Astrocyte of the hippocampus (primary cell): ENCODE results near the gene F13A1.

Source experiments
- DNase-seq: peaks from one replicate; pipeline ENCODE4 v3.0.0; 2011; ENCODE audit warnings: low read depth, low spot score

The F13A1 gene

GRCh38 chr6:6195080-6195479 is 125.4 kb downstream of the F13A1 start:
- DNase-seq: no peak

GRCh38 chr6:6193221-6193745 is 127.2 kb downstream of the F13A1 start:
- DNase-seq: no peak

GRCh38 chr6:6191909-6192308 is 128.6 kb downstream of the F13A1 start:
- no peak for DNase-seq

- DNase-seq: no peak
Measured at GRCh38 chr6:6191476-6191875, 129.0 kb downstream of the F13A1 start.

GRCh38 chr6:6180684-6181083 is 139.8 kb downstream of the F13A1 start:
- DNase-seq: no peak

- no peak for DNase-seq
Measured at GRCh38 chr6:6179858-6180623, 140.4 kb downstream of the F13A1 start.

- DNase-seq: no peak
Measured at GRCh38 chr6:6178795-6179194, 141.7 kb downstream of the F13A1 start.

- no peak for DNase-seq
Measured at GRCh38 chr6:6177754-6178153, 142.7 kb downstream of the F13A1 start.

- DNase-seq: no peak
Measured at GRCh38 chr6:6176586-6177228, 143.8 kb downstream of the F13A1 start.

- no peak for DNase-seq
Measured at GRCh38 chr6:6176127-6176526, 144.3 kb downstream of the F13A1 start.

GRCh38 chr6:6169141-6169540 is 151.3 kb downstream of the F13A1 start:
- no peak for DNase-seq

- DNase-seq: no peak
Measured at GRCh38 chr6:6166064-6166463, 154.4 kb downstream of the F13A1 start.

GRCh38 chr6:6164367-6164766 is 156.1 kb downstream of the F13A1 start:
- DNase-seq: no peak

GRCh38 chr6:6154335-6154734 is 166.1 kb downstream of the F13A1 start:
- no peak for DNase-seq

GRCh38 chr6:6152060-6152459 is 168.4 kb downstream of the F13A1 start:
- no peak for DNase-seq

GRCh38 chr6:6148192-6148815 is 172.2 kb downstream of the F13A1 start:
- no peak for DNase-seq

- DNase-seq: no peak
Measured at GRCh38 chr6:6131492-6132109, 188.9 kb downstream of the F13A1 start.

GRCh38 chr6:6125495-6125894 is 195.0 kb downstream of the F13A1 start:
- DNase-seq: no peak

- DNase-seq: no peak
Measured at GRCh38 chr6:6123803-6124202, 196.7 kb downstream of the F13A1 start.

- DNase-seq: no peak
Measured at GRCh38 chr6:6121943-6122342, 198.5 kb downstream of the F13A1 start.

- no peak for DNase-seq
Measured at GRCh38 chr6:6105472-6106036, 214.9 kb downstream of the F13A1 start.
